Heart left ventricle (tissue), 13 donors: ENCODE results near the gene SGK1.

Source experiments
- POLR2A ChIP-seq, 2 donors: fragments of 450-650 bp; IDR thresholded peaks; one replicate each; pipeline ENCODE4 v1.6.1; 2017; ENCODE audit warnings: antibody characterized with exemption in 2 of 2, mild to moderate bottlenecking in 2 of 2, moderate library complexity in 2 of 2
- TF ChIP-seq, protein P1 (sequence below), 12 donors: fragments of 200-600 bp; sonication (generic) in 4 of 12; IDR thresholded peaks; one replicate each; pipeline versions ENCODE4 v1.5.0 to v1.8.0; 2018 to 2022; ENCODE audit warnings: antibody characterized with exemption in 12 of 12, mild to moderate bottlenecking in 5 of 12
- donor health status: ischemic (EF 13 %, LVEDD 7.1; RV severe dilation, severe dysfunction).
- donor health status: DM: no; HTN: yes; CAD: no.
- donor health status: DM: no; HTN: no; CAD: no.
- donor health status: ischemic (EF 25% LVEDD 6.9; RV normal size, moderate dysfunction).
- donor health status: ischemic (EF 25% LVEDD 5.7; RV mildly dilated, moderate dysfunction).
- donor health status: ischemic (EF 35%, LVEDD 5.7; RV mildly dilated, moderate dysfunction).
- donor health status: nonischemic (EF 11% LVEDD 7.7; RV severe dilation, severe dysfunction).
- donor health status: DM: yes; HTN: yes; CAD: no.
- donor health status: PGD.
- donor health status: ischemic (EF 29% LVEDD 5.4; RV normal size, mild dysfunction).
- donor health status: nonischemic (EF 23%, LVEDD 6.1; RV moderate dilation, normal function).

- no peak for TF ChIP-seq POLR2A (IDR thresholded peaks at IDR 0.05)
- TF ChIP-seq, protein P1, sequence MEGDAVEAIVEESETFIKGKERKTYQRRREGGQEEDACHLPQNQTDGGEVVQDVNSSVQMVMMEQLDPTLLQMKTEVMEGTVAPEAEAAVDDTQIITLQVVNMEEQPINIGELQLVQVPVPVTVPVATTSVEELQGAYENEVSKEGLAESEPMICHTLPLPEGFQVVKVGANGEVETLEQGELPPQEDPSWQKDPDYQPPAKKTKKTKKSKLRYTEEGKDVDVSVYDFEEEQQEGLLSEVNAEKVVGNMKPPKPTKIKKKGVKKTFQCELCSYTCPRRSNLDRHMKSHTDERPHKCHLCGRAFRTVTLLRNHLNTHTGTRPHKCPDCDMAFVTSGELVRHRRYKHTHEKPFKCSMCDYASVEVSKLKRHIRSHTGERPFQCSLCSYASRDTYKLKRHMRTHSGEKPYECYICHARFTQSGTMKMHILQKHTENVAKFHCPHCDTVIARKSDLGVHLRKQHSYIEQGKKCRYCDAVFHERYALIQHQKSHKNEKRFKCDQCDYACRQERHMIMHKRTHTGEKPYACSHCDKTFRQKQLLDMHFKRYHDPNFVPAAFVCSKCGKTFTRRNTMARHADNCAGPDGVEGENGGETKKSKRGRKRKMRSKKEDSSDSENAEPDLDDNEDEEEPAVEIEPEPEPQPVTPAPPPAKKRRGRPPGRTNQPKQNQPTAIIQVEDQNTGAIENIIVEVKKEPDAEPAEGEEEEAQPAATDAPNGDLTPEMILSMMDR (IDR thresholded peaks at IDR 0.05): peak; percentile 80 to 93 (median 90)
Observed at GRCh38 chr6:134173936-134174671, 143.8 kb downstream of the SGK1 start.
